HG02970 (cell line): Measurements from ENCODE around the gene SYNJ2BP.

Experiments
- ATAC-seq: cut with Tn5 transposase; IDR thresholded peaks from one replicate; pipeline ENCODE4 v1.9.1; 2021; ENCODE audit warnings: mild to moderate bottlenecking, moderate library complexity, moderate number of reproducible peaks; ENCODE audit not compliant: unreplicated experiment, low FRiP score

The SYNJ2BP gene

DNA sequence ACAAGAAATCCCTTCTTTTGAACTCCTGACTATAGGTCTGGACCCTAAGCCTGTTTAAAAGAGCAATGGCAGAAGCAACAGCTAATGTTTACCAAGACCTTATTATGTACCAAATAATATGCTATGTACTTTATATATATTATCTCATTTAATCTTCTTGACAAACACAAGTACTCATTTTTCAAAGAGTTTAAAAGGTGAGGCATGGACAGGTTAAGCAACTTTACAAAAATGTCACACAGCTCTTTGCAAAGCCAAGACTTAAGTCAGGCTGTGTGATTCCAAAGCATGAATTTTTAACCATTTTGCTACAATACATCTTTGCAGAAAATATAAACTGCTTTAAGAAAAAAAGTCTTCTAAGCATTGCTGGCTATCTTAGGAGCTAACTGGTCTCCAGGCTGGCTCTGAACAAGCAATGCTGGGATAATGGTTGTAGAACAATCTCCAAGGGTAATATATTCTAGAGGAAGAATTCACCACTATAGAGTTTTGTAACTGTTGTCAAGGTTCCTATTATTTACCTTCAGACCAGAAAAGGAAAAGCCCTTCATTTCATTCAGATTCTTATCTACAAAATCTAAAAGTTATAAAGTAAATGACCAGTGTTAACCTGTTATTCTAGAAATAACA is 22.1 kb downstream of the SYNJ2BP start:
- ATAC-seq: no peak

DNA sequence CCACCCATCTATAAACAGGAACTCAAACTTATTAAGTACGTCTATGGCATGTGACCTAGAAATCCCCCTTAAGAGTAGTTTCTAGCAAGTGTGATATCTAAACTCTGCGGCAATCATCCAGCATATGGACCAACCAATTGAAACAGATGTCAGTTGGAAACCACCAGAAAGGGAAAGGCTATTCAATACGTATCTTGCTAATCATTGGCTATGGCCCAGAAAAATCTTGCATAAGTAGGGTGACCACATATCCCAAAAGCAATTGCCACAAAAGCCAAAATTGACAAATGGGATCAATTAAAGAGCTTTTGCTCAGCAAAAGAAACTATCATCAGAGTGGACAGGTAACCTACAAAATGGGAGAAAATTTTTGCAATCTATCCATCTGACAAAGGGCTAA is 24.2 kb downstream of the SYNJ2BP start:
- no peak for ATAC-seq

DNA sequence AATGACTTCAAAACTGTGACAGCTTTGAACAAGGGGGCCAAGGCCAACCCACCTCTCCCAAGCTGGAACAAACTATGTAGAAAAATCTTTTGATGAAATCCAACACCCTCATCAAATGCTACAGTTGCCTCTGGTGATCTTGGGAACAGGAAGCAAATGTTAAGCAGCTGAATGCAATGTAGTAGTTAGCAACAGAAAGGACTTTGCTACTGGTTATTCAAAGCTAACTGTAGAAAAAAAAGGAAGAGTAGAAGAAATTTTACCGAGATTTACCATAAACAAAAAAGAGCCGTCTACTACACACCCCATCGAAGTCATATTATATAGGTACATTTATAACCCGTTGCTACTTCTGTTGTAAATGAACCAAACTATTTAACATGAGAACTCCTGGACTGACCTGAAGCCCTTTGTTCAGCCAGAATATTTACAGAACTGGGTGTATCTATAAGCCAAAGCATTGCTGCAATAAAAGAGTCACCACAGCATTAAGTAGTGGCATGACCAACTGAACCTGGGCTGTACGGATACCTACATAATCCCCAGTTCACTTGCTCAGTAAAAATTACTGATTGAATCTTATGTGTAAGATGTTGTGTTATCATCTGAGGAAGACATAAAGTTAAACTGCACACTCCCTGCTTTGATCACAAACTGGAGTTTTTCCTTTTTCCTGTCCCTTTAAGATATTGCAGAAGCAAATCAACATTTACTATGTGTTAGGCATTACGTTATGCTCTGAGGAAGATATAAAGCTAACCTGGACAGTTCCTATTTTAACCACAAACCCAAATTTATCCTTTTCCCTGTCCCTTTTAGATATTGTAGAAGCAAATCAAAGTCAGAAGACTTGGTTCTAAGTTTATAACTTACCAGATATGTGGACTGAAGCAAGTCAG is 25.1 kb downstream of the SYNJ2BP start:
- ATAC-seq: no peak

- no peak for ATAC-seq
Measured at GRCh38 chr14:70382536-70382935, 34.4 kb downstream of the SYNJ2BP start.

DNA sequence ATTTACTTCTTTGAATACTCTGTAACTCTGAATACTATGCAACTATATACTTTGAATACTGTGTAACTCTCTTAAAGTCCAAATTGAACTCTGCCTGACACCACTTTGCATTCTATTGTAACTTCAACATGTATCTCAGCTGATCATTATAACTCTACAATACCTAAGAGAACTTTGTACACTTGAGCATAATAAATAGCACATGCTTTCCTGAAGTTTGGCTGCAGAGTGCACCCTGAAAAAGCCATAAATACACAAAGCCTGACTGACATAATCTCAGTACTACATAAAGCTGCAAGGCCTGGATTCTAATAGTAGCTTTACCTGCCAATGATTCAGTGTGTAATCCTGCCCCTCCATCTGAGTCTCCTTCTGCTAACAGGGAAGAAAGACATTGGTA is 36.1 kb downstream of the SYNJ2BP start:
- ATAC-seq: no peak

DNA sequence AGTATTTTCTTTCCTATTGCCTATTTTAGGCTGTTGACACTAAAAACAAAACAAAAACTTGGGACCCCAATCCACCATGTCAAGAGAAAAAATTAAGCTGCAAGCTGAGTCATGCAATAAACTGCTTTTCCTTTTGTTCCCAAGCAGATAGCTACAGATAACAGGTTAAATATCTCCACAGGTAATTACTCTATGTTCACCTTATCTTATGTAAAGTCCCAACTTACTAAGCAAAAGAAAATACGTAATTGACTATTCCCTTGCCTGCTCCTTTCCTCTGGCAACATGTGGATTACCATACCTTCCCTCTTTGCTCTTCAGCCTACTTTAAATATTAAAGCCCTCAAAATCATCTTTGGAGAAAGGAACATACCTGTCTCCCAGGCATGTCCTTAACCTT is 38.2 kb downstream of the SYNJ2BP start:
- no peak for ATAC-seq
